Prostate gland (tissue), 2 donors: Measurements from ENCODE around the gene TCP1.

ENCODE experiments used
- CTCF ChIP-seq, 4 experiments: fragments of 200-600 bp in 2 of 4; fragments of 450-650 bp in 2 of 4; sonication (generic) in 2 of 4; IDR thresholded peaks; 1 replicate in 3 of 4; 2 replicates in 1 of 4; pipeline ENCODE4 v1.5.1; 2016 to 2019; ENCODE audit warnings: antibody characterized with exemption in 4 of 4, mild to moderate bottlenecking in 2 of 4, moderate library complexity in 2 of 4
- POLR2A ChIP-seq: fragments of 450-650 bp; IDR thresholded peaks from one replicate; pipeline ENCODE4 v1.6.1; 2016; ENCODE audit warnings: antibody characterized with exemption, mild to moderate bottlenecking
- POLR2AphosphoS5 ChIP-seq: sonication (generic); formaldehyde crosslinking; IDR thresholded peaks from one replicate; pipeline ENCODE4 v1.6.1; 2017; ENCODE audit warnings: antibody characterized with exemption

- TF ChIP-seq CTCF (IDR thresholded peaks at IDR 0.05) (no peak), POLR2A (no peak), POLR2AphosphoS5 (no peak)
Observed at GRCh38 chr6:159772196-159772595, 17.2 kb downstream of the TCP1 start.
